ENCODE measurements around the gene DDX1.

GRCh38 chr2:15566912-15567311 lies 24.8 kb upstream of the DDX1 start:
- TF ChIP-seq PBX3 (CRISPR knock-in tag; IDR thresholded peaks at IDR 0.05) (no peak), RBAK (tag by site-specific recombination; IDR thresholded peaks at IDR 0.05) (no peak), CTCF (tag by site-specific recombination; IDR thresholded peaks at IDR 0.05) (no peak), REST (tag by site-specific recombination; IDR thresholded peaks at IDR 0.05) (no peak), BCL11A (tag by site-specific recombination; IDR thresholded peaks at IDR 0.05; ENCODE audit: low read depth) (no peak)
